Skin epidermis (tissue), 12 donors: ENCODE measurements around the gene KAT2A.

Experiments
- H3K27ac ChIP-seq, 21 experiments: fragments of 200-600 bp; sonication (generic) in 11 of 21; one replicate each; pipeline ENCODE4 v1.5.0; 2020; ENCODE audit warnings: mild to moderate bottlenecking in 3 of 21, inconsistent platforms in 2 of 21, moderate library complexity in 2 of 21
- H3K4me3 ChIP-seq, 7 experiments: fragments of 200-600 bp; sonication (generic) in 2 of 7; one replicate each; pipeline ENCODE4 v1.5.0; 2020; ENCODE audit warnings: inconsistent platforms in 2 of 7, mild to moderate bottlenecking in 2 of 7, moderate library complexity in 1 of 7

The KAT2A gene

GRCh38 chr17:42117397-42118125 is 3.6 kb downstream of the KAT2A start:
- no peak overlapping the region for H3K4me3 ChIP-seq
- H3K27ac ChIP-seq, result no peak overlapping the region

- Histone ChIP-seq H3K4me3 (no peak overlapping the region), H3K27ac (peak overlapping the region in 2 of 21 experiments; percentile 32 to 71)
Measured at GRCh38 chr17:42116705-42117396, 4.3 kb downstream of the KAT2A start.

- H3K4me3 ChIP-seq, result no peak overlapping the region
- H3K27ac ChIP-seq, result peak overlapping the region in 10 of 21 experiments; percentile 4 to 98 (median 88)
Measured at GRCh38 chr17:42114118-42114517, 7.0 kb downstream of the KAT2A start.

- peak overlapping the region; percentile 0 to 99 (median 90) for H3K27ac ChIP-seq
- H3K4me3 ChIP-seq, result no peak overlapping the region
Measured at GRCh38 chr17:42113293-42114069, 7.7 kb downstream of the KAT2A start.

GRCh38 chr17:42112552-42113176 is 8.5 kb downstream of the KAT2A start, which contains the start of gene DHX58:
Gene DHX58, minus strand, starts transcription at chr17:42112714. Its CDS starts 822 bp downstream, at chr17:42111892.
- Histone ChIP-seq H3K27ac (peak within 1 kb of the TSS; percentile 61 to 99 (median 90)), H3K4me3 (peak within 1 kb of the TSS; percentile 34 to 71 (median 48))

GRCh38 chr17:42111871-42112551 is 9.2 kb downstream of the KAT2A start:
- peak overlapping the region; percentile 61 to 99 (median 90) for H3K27ac ChIP-seq
- peak overlapping the region; percentile 34 to 71 (median 48) for H3K4me3 ChIP-seq

- H3K4me3 ChIP-seq, result peak overlapping the region in 3 of 7 experiments; percentile 43 to 71 (median 55)
- peak overlapping the region in 18 of 21 experiments; percentile 79 to 99 (median 90) for H3K27ac ChIP-seq
Measured at GRCh38 chr17:42111265-42111636, 9.9 kb downstream of the KAT2A start.

GRCh38 chr17:42110301-42111264 is 10.6 kb downstream of the KAT2A start:
- Histone ChIP-seq H3K4me3 (no peak overlapping the region), H3K27ac (peak overlapping the region in 4 of 21 experiments; percentile 5 to 86 (median 85))

- no peak overlapping the region for H3K27ac ChIP-seq
- H3K4me3 ChIP-seq, result no peak overlapping the region
Measured at GRCh38 chr17:42109086-42109485, 12.1 kb downstream of the KAT2A start.

GRCh38 chr17:42107597-42108576 is 13.3 kb downstream of the KAT2A start:
- H3K27ac ChIP-seq, result no peak overlapping the region
- H3K4me3 ChIP-seq, result peak overlapping the region in 3 of 7 experiments; percentile 2 to 15 (median 14)

GRCh38 chr17:42107124-42107523 is 14.0 kb downstream of the KAT2A start:
- Histone ChIP-seq H3K27ac (no peak overlapping the region), H3K4me3 (peak overlapping the region in 3 of 7 experiments; percentile 2 to 15 (median 14))

GRCh38 chr17:42106009-42106408 is 15.2 kb downstream of the KAT2A start:
- H3K27ac ChIP-seq, result no peak overlapping the region
- no peak overlapping the region for H3K4me3 ChIP-seq

GRCh38 chr17:42104264-42104663 is 16.9 kb downstream of the KAT2A start:
- Histone ChIP-seq H3K27ac (no peak overlapping the region), H3K4me3 (no peak overlapping the region)

GRCh38 chr17:42103221-42103954 is 17.8 kb downstream of the KAT2A start:
- Histone ChIP-seq H3K4me3 (no peak overlapping the region), H3K27ac (no peak overlapping the region)

- H3K4me3 ChIP-seq, result no peak overlapping the region
- H3K27ac ChIP-seq, result no peak overlapping the region
Measured at GRCh38 chr17:42101513-42102292, 19.5 kb downstream of the KAT2A start.
